Peyer's patch (tissue), 4 donors: ENCODE data around the gene SETDB1.
A peak's percentile ranks its signal among the peaks of the same experiment; 100 is the strongest.

ENCODE experiments used
- POLR2A ChIP-seq, 2 donors: fragments of 450-650 bp; IDR thresholded peaks; one replicate each; pipeline ENCODE4 v1.5.1; 2017; ENCODE audit warnings: antibody characterized with exemption in 2 of 2, mild to moderate bottlenecking in 2 of 2, moderate library complexity in 2 of 2
- TF ChIP-seq, protein P1 (sequence below), 6 experiments: fragments of 450-650 bp in 4 of 6; fragments of 200-600 bp in 2 of 6; sonication (generic) in 1 of 6; IDR thresholded peaks; one replicate each; pipeline ENCODE4 v1.5.1; 2017 to 2019; ENCODE audit warnings: antibody characterized with exemption in 6 of 6, mild to moderate bottlenecking in 3 of 6, moderate library complexity in 1 of 6

GRCh38 chr1:150970808-150971582 is 44.8 kb downstream of the SETDB1 start:
- TF ChIP-seq, protein P1, sequence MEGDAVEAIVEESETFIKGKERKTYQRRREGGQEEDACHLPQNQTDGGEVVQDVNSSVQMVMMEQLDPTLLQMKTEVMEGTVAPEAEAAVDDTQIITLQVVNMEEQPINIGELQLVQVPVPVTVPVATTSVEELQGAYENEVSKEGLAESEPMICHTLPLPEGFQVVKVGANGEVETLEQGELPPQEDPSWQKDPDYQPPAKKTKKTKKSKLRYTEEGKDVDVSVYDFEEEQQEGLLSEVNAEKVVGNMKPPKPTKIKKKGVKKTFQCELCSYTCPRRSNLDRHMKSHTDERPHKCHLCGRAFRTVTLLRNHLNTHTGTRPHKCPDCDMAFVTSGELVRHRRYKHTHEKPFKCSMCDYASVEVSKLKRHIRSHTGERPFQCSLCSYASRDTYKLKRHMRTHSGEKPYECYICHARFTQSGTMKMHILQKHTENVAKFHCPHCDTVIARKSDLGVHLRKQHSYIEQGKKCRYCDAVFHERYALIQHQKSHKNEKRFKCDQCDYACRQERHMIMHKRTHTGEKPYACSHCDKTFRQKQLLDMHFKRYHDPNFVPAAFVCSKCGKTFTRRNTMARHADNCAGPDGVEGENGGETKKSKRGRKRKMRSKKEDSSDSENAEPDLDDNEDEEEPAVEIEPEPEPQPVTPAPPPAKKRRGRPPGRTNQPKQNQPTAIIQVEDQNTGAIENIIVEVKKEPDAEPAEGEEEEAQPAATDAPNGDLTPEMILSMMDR (IDR thresholded peaks at IDR 0.05) = no peak
- peak; percentile 35 to 68 for TF ChIP-seq POLR2A (IDR thresholded peaks at IDR 0.05)
